Measurements from ENCODE around the gene MAPKAP1.

The MAPKAP1 gene

GRCh38 chr9:125679597-125680189, 27.3 kb downstream of the MAPKAP1 start:
- no peak for DNase-seq (ENCODE audit: low read depth, low spot score)

- no peak for DNase-seq (ENCODE audit: low read depth, low spot score)
Observed at GRCh38 chr9:125674981-125675973, 31.7 kb downstream of the MAPKAP1 start.

GRCh38 chr9:125672876-125673275, 34.1 kb downstream of the MAPKAP1 start:
- no peak for DNase-seq (ENCODE audit: low read depth, low spot score)

- DNase-seq (ENCODE audit: low read depth, low spot score): no peak
Observed at GRCh38 chr9:125663127-125663526, 43.9 kb downstream of the MAPKAP1 start.

GRCh38 chr9:125660557-125660956, 46.5 kb downstream of the MAPKAP1 start:
- DNase-seq (ENCODE audit: low read depth, low spot score): no peak

GRCh38 chr9:125659954-125660353, 47.1 kb downstream of the MAPKAP1 start:
- no peak for DNase-seq (ENCODE audit: low read depth, low spot score)

GRCh38 chr9:125659201-125659840, 47.7 kb downstream of the MAPKAP1 start:
- no peak for DNase-seq (ENCODE audit: low read depth, low spot score)

- no peak for DNase-seq (ENCODE audit: low read depth, low spot score)
Observed at GRCh38 chr9:125656560-125656959, 50.4 kb downstream of the MAPKAP1 start.

GRCh38 chr9:125655691-125656410, 51.2 kb downstream of the MAPKAP1 start:
- DNase-seq (ENCODE audit: low read depth, low spot score): no peak

- DNase-seq (ENCODE audit: low read depth, low spot score): no peak
Observed at GRCh38 chr9:125655066-125655633, 51.9 kb downstream of the MAPKAP1 start.

GRCh38 chr9:125654121-125654520, 52.9 kb downstream of the MAPKAP1 start:
- peak; percentile 34 for DNase-seq (ENCODE audit: low read depth, low spot score)

- no peak for DNase-seq (ENCODE audit: low read depth, low spot score)
Observed at GRCh38 chr9:125653325-125653724, 53.7 kb downstream of the MAPKAP1 start.

GRCh38 chr9:125652759-125653158, 54.2 kb downstream of the MAPKAP1 start:
- DNase-seq (ENCODE audit: low read depth, low spot score): no peak

GRCh38 chr9:125652233-125652594, 54.8 kb downstream of the MAPKAP1 start:
- no peak for DNase-seq (ENCODE audit: low read depth, low spot score)

GRCh38 chr9:125651576-125652232, 55.3 kb downstream of the MAPKAP1 start:
- DNase-seq (ENCODE audit: low read depth, low spot score): no peak

GRCh38 chr9:125650271-125650737, 56.7 kb downstream of the MAPKAP1 start:
- DNase-seq (ENCODE audit: low read depth, low spot score): peak; percentile 49

GRCh38 chr9:125649826-125650225, 57.2 kb downstream of the MAPKAP1 start:
- no peak for DNase-seq (ENCODE audit: low read depth, low spot score)

- no peak for DNase-seq (ENCODE audit: low read depth, low spot score)
Observed at GRCh38 chr9:125649315-125649714, 57.7 kb downstream of the MAPKAP1 start.

- no peak for DNase-seq (ENCODE audit: low read depth, low spot score)
Observed at GRCh38 chr9:125648294-125648693, 58.7 kb downstream of the MAPKAP1 start.

GRCh38 chr9:125646621-125647100, 60.3 kb downstream of the MAPKAP1 start:
- no peak for DNase-seq (ENCODE audit: low read depth, low spot score)

GRCh38 chr9:125646217-125646616, 60.8 kb downstream of the MAPKAP1 start:
- DNase-seq (ENCODE audit: low read depth, low spot score): no peak
